IMR-90 (cell line): ENCODE results near the gene XRCC5. TPM values are rescaled to one million over a fixed set of nuclear protein-coding genes. Genes with fewer than 3 reads are reported as not detected.

Experiments used
- ATAC-seq: fragments of 200-7000 bp; cut with Tn5 transposase; 2 replicates; pipeline ENCODE4 v1.9.1; 2020; ENCODE audit warnings: low read depth, mild to moderate bottlenecking, moderate library complexity
- BruUV-seq: library from RNA; stranded (reverse); fragments of 400-500 nt; replicated peaks from 2 replicates; lab custom pipeline; 2021; lab: Mats Ljungman, UMichigan
- CTCF ChIA-PET: fragments of 300-600 bp; formaldehyde crosslinking; extraction: SDS; loops from one replicate; lab custom pipeline; 2021; ENCODE audit warnings: antibody characterized with exemption; lab: Yijun Ruan, JAX
- POLR2A ChIA-PET: fragments of 300-600 bp; sonication (Branson Sonifier 250); formaldehyde crosslinking; loops from one replicate; lab custom pipeline; 2022; ENCODE audit warnings: antibody characterized with exemption; ENCODE audit not compliant: unreplicated experiment; lab: Charles Lee
- DNase-seq: peaks from one replicate; pipeline ENCODE4 v3.0.0; 2013
- H2AFZ ChIP-seq: replicated peaks from 2 replicates; pipeline ENCODE3; 2013; ENCODE audit warnings: low read length, mild to moderate bottlenecking; ENCODE audit not compliant: poor library complexity
- H2AK5ac ChIP-seq: 2 replicates; pipeline ENCODE4 v1.6.1; 2013; ENCODE audit warnings: low read depth, low read length, inconsistent platforms
- H2AK9ac ChIP-seq: replicated peaks from 2 replicates; pipeline ENCODE3; 2013; ENCODE audit warnings: mild to moderate bottlenecking, low read depth, low read length, moderate library complexity; ENCODE audit not compliant: poor library complexity
- H2BK120ac ChIP-seq: 2 replicates; pipeline ENCODE4 v1.6.1; 2013; ENCODE audit warnings: low read depth, low read length, inconsistent platforms
- H2BK15ac ChIP-seq: 3 replicates; pipeline ENCODE4 v1.6.1; 2013; ENCODE audit warnings: low read depth, low read length, inconsistent platforms
- H2BK20ac ChIP-seq: 2 replicates; pipeline ENCODE4 v1.6.1; 2013; ENCODE audit warnings: low read depth, mild to moderate bottlenecking, inconsistent platforms, low read length, moderate library complexity
- H2BK5ac ChIP-seq: 2 replicates; pipeline ENCODE4 v1.6.1; 2013; ENCODE audit warnings: mild to moderate bottlenecking, low read depth, low read length, inconsistent platforms; ENCODE audit not compliant: poor library complexity, severe bottlenecking
- H3K14ac ChIP-seq: replicated peaks from 2 replicates; pipeline ENCODE4 v1.6.1; 2013; ENCODE audit warnings: low read depth, low read length, inconsistent platforms
- H3K18ac ChIP-seq: 2 replicates; pipeline ENCODE4 v1.6.1; 2013; ENCODE audit warnings: low read depth, low read length, control low read depth
- H3K23ac ChIP-seq: 2 replicates; pipeline ENCODE4 v1.6.1; 2013; ENCODE audit warnings: low read depth, low read length, inconsistent platforms
- H3K27ac ChIP-seq: 2 replicates; pipeline ENCODE4 v1.5.1; 2013; ENCODE audit warnings: mild to moderate bottlenecking, control low read depth, low read length; ENCODE audit not compliant: insufficient read depth
- H3K27me3 ChIP-seq: 2 replicates; pipeline ENCODE4 v1.6.1; 2013; ENCODE audit warnings: low read length; ENCODE audit not compliant: control insufficient read depth, insufficient read depth
- H3K36me3 ChIP-seq: 2 replicates; pipeline ENCODE4 v1.6.1; 2013; ENCODE audit warnings: low read length, mixed read lengths; ENCODE audit not compliant: control insufficient read depth, insufficient read depth
- H3K4ac ChIP-seq: 2 replicates; pipeline ENCODE4 v1.6.1; 2013; ENCODE audit warnings: low read depth, low read length, inconsistent platforms
- H3K4me1 ChIP-seq: 2 replicates; pipeline ENCODE4 v1.6.1; 2013; ENCODE audit warnings: low read length, mixed read lengths; ENCODE audit not compliant: control insufficient read depth, insufficient read depth
- H3K4me2 ChIP-seq: 2 replicates; pipeline ENCODE4 v1.6.1; 2013; ENCODE audit warnings: low read depth, mild to moderate bottlenecking, control low read depth, low read length, moderate library complexity
- H3K4me3 ChIP-seq: 2 replicates; pipeline ENCODE4 v1.5.1; 2013; ENCODE audit warnings: low read depth, mild to moderate bottlenecking, control low read depth, low read length, moderate library complexity; ENCODE audit not compliant: insufficient read depth
- H3K56ac ChIP-seq: 2 replicates; pipeline ENCODE4 v1.6.1; 2013; ENCODE audit warnings: low read length, inconsistent platforms; ENCODE audit not compliant: insufficient read depth; ENCODE audit errors: extremely low read depth
- H3K79me1 ChIP-seq, 2 experiments: 2 replicates each; pipeline ENCODE4 v1.6.1; 2013; ENCODE audit warnings: low read length in 2 of 2, inconsistent platforms in 1 of 2, low read depth in 1 of 2
- H3K9ac ChIP-seq: 2 replicates; pipeline ENCODE4 v1.6.1; 2013; ENCODE audit warnings: low read depth, low read length, control low read depth
- H3K9me1 ChIP-seq: 2 replicates; pipeline ENCODE4 v1.6.1; 2013; ENCODE audit warnings: low read length, inconsistent platforms; ENCODE audit not compliant: insufficient read depth
- H3K9me3 ChIP-seq: 2 replicates; pipeline ENCODE4 v1.6.1; 2013; ENCODE audit warnings: low read length; ENCODE audit not compliant: control insufficient read depth, insufficient read depth
- H4K20me1 ChIP-seq: 2 replicates; pipeline ENCODE4 v1.6.1; 2013; ENCODE audit warnings: low read length, inconsistent platforms; ENCODE audit not compliant: insufficient read depth
- H4K5ac ChIP-seq: 2 replicates; pipeline ENCODE4 v1.6.1; 2013; ENCODE audit warnings: mild to moderate bottlenecking, low read depth, low read length, control low read depth
- H4K8ac ChIP-seq, 2 experiments: 2 replicates each; pipeline ENCODE4 v1.6.1; 2013; ENCODE audit warnings: low read depth in 2 of 2, low read length in 2 of 2, control low read depth in 1 of 2, inconsistent platforms in 1 of 2
- H4K91ac ChIP-seq: 2 replicates; pipeline ENCODE4 v1.6.1; 2013; ENCODE audit warnings: low read depth, low read length, inconsistent platforms; ENCODE audit not compliant: insufficient read depth
- BHLHE40 ChIP-seq: fragments of 150-350 bp; IDR thresholded peaks from 2 replicates; pipeline ENCODE4 v1.6.1; 2016; ENCODE audit warnings: mild to moderate bottlenecking, low read depth, low read length
- CEBPB ChIP-seq: IDR thresholded peaks from 2 replicates; pipeline ENCODE4 v1.6.1; 2012; ENCODE audit warnings: low read depth, low read length, improper control_type of control experiment
- CHD1 ChIP-seq: IDR thresholded peaks from 2 replicates; pipeline ENCODE4 v1.6.1; 2012; ENCODE audit warnings: low read depth, low read length, improper control_type of control experiment
- FOS ChIP-seq: fragments of 150-350 bp; IDR thresholded peaks from 2 replicates; pipeline ENCODE4 v1.6.1; 2016; ENCODE audit warnings: low read depth, low read length
- MAFK ChIP-seq: IDR thresholded peaks from 2 replicates; pipeline ENCODE4 v1.6.1; 2012; ENCODE audit warnings: low read depth, low read length, improper control_type of control experiment
- MAZ ChIP-seq: IDR thresholded peaks from 2 replicates; pipeline ENCODE4 v1.6.1; 2012; ENCODE audit warnings: low read depth, mild to moderate bottlenecking, low read length, improper control_type of control experiment, moderate library complexity, borderline replicate concordance
- MXI1 ChIP-seq: IDR thresholded peaks from 2 replicates; pipeline ENCODE4 v1.6.1; 2012; ENCODE audit warnings: low read depth, mild to moderate bottlenecking, low read length, moderate library complexity, borderline replicate concordance
- NFE2L2 ChIP-seq: fragments of 150-350 bp; IDR thresholded peaks from 2 replicates; pipeline ENCODE4 v1.6.1; 2016; ENCODE audit warnings: low read depth, mild to moderate bottlenecking, low read length
- POLR2A ChIP-seq: IDR thresholded peaks from 2 replicates; pipeline ENCODE4 v1.6.1; 2012; ENCODE audit warnings: mild to moderate bottlenecking, low read depth, low read length
- RAD21 ChIP-seq: IDR thresholded peaks from 2 replicates; pipeline ENCODE4 v1.6.1; 2012; ENCODE audit warnings: low read length, improper control_type of control experiment
- RCOR1 ChIP-seq: IDR thresholded peaks from 2 replicates; pipeline ENCODE4 v1.6.1; 2012; ENCODE audit warnings: mild to moderate bottlenecking, low read length, improper control_type of control experiment; ENCODE audit not compliant: insufficient replicate concordance
- RFX5 ChIP-seq: IDR thresholded peaks from 2 replicates; pipeline ENCODE4 v1.8.0; 2012; ENCODE audit warnings: low read depth, mild to moderate bottlenecking, low read length, moderate library complexity
- SMC3 ChIP-seq: fragments of 150-350 bp; IDR thresholded peaks from 2 replicates; pipeline ENCODE4 v1.6.1; 2016; ENCODE audit warnings: low read depth, mild to moderate bottlenecking, antibody characterized with exemption, low read length, moderate library complexity
- WGBS, 2 experiments: methylation state at CpG; one replicate each; pipeline versions ENCODE4 v1.1.5 to v1.1.7; 2013; ENCODE audit warnings: missing lambda C conversion rate in 2 of 2; ENCODE audit not compliant: insufficient read length in 1 of 2; ENCODE audit errors: extremely low coverage in 2 of 2; 5-methylcytosine and 5-hydroxymethylcytosine counted together
- dilution Hi-C: fragments of 300-500 bp; cut with HindIII; formaldehyde crosslinking; loops from one replicate; pipeline ENCODE4 v1.14.3; 2018; ENCODE audit warnings: low sequenced_read_pairs; ENCODE audit not compliant: unreplicated experiment
- in situ Hi-C: fragments of 300-500 bp; cut with MboI; formaldehyde crosslinking; loops from 3 replicates; pipeline ENCODE4 v1.14.3; 2019; ENCODE audit warnings: low sequenced_read_pairs, inconsistent platforms, mixed read lengths
- intact Hi-C: fragments of 100-400 bp; cut with micrococcal nuclease; formaldehyde crosslinking; loops from 2 replicates; pipeline ENCODE4 v1.10.0; 2022
- polyA plus RNA-seq, 3 experiments: library from polyadenylated mRNA; depleted of rRNA; stranded (reverse); fragments of >200 nt; gene quantifications; 2 replicates each; pipeline ENCODE4 v1.2.3, GENCODE V29; 2012; ENCODE audit warnings: low replicate concordance in 1 of 3
- total RNA-seq: library from RNA; depleted of rRNA; stranded (reverse); fragments of >200 nt; gene quantifications from 2 replicates; pipeline ENCODE4 v1.2.3, GENCODE V29; 2012
- TF ChIP-seq, protein P1 (sequence below): fragments of 150-350 bp; IDR thresholded peaks from 2 replicates; pipeline ENCODE4 v1.6.1; 2016; ENCODE audit warnings: low read depth, mild to moderate bottlenecking, low read length, moderate library complexity, borderline replicate concordance
- TF ChIP-seq, protein P2 (sequence below): fragments of 150-350 bp; IDR thresholded peaks from 2 replicates; pipeline ENCODE4 v1.6.1; 2017; ENCODE audit warnings: mild to moderate bottlenecking, antibody characterized with exemption, low read length, low read depth
- TF ChIP-seq, protein P3 (sequence below): conservative IDR thresholded peaks from 2 replicates; pipeline ENCODE4 v1.5.1; 2012; ENCODE audit warnings: mild to moderate bottlenecking, low read depth, low read length, improper control_type of control experiment

The XRCC5 gene
- total and polyA plus RNA-seq, 2 of the 4 experiments (the other 2 are of a cell fraction): 144 to 509 TPM

DNA sequence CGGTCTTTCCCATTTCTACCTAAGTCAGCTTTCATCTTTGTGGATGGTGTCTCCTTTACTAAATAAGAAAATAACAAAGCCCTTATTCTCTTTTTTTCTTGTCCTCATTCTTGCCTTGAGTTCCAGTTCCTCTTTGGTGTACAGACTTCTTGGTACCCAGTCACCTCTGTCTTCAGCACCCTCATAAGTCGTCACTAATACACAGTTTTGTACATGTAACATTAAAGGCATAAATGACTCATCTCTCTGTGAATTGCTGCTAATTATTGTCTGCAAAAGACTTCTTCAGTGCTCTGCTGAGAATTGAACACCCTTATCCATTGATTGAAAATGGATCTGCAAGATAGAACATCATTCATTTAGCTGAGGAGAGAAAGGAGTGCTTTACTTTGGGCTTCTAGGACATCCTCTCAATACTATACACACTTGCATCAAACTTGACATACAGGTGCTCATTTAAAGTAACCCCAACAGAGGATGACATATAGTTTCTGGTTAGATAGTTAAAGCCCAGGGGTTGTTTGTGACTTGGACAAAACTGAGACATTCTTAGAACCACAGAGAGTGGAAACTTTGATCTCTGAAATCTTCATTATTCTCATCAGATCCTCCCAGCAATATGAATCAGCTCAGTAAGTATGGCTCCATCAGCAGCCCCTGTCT, 97.0 kb downstream of the XRCC5 start:
- intact Hi-C loops: no loop called here
- ChIA-PET CTCF (no interaction called here), POLR2A (no interaction called here)
- H3K14ac ChIP-seq: no peak overlapping the region
- H3K27me3 ChIP-seq: no peaks in the 10 kb centered on the region
- no peak overlapping the region for H2BK15ac ChIP-seq
- no peaks in the 10 kb centered on the region for H4K20me1 ChIP-seq
- H3K9me1 ChIP-seq: peaks cover 17% of the 10 kb centered on the region
- dilution Hi-C loops: no loop called here
- no peak overlapping the region for H4K91ac ChIP-seq
- H3K36me3 ChIP-seq: peaks cover 40% of the 10 kb centered on the region
- no peak overlapping the region for H3K4me2 ChIP-seq
- in situ Hi-C loops: loop anchor here (25.0 kb wide), 1 partner anchor 206 kb away; the partner anchor contains the start of gene SMARCAL1
- H3K18ac ChIP-seq: no peak overlapping the region
- H3K9me3 ChIP-seq: no peaks in the 10 kb centered on the region
- no peak overlapping the region for H3K4me3 ChIP-seq
- H2AK5ac ChIP-seq: no peak overlapping the region
- no peak for DNase-seq
- BruUV-seq: no TSS peak
- H2BK5ac ChIP-seq: no peak overlapping the region
- peaks cover 22 to 45% of the 10 kb centered on the region in 2 experiments for H3K79me1 ChIP-seq
- no peak overlapping the region for H3K27ac ChIP-seq
- H4K8ac ChIP-seq: no peak overlapping the region
- no peak for ATAC-seq
- H2BK120ac ChIP-seq: no peak overlapping the region
- H3K4me1 ChIP-seq: peaks cover 8% of the 10 kb centered on the region
- no peak overlapping the region for H2AFZ ChIP-seq
- no peak overlapping the region for H3K9ac ChIP-seq
- TF ChIP-seq, protein P1, sequence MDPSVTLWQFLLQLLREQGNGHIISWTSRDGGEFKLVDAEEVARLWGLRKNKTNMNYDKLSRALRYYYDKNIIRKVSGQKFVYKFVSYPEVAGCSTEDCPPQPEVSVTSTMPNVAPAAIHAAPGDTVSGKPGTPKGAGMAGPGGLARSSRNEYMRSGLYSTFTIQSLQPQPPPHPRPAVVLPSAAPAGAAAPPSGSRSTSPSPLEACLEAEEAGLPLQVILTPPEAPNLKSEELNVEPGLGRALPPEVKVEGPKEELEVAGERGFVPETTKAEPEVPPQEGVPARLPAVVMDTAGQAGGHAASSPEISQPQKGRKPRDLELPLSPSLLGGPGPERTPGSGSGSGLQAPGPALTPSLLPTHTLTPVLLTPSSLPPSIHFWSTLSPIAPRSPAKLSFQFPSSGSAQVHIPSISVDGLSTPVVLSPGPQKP: no peak
- TF ChIP-seq NFE2L2 (no peak), RAD21 (no peak), RCOR1 (no peak), MXI1 (no peak), MAFK (no peak), RFX5 (no peak), SMC3 (no peak), BHLHE40 (no peak), CHD1 (no peak), MAZ (no peak), FOS (no peak), POLR2A (no peak), CEBPB (no peak)
- TF ChIP-seq, protein P2, sequence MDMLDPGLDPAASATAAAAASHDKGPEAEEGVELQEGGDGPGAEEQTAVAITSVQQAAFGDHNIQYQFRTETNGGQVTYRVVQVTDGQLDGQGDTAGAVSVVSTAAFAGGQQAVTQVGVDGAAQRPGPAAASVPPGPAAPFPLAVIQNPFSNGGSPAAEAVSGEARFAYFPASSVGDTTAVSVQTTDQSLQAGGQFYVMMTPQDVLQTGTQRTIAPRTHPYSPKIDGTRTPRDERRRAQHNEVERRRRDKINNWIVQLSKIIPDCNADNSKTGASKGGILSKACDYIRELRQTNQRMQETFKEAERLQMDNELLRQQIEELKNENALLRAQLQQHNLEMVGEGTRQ: no peak
- TF ChIP-seq, protein P3, sequence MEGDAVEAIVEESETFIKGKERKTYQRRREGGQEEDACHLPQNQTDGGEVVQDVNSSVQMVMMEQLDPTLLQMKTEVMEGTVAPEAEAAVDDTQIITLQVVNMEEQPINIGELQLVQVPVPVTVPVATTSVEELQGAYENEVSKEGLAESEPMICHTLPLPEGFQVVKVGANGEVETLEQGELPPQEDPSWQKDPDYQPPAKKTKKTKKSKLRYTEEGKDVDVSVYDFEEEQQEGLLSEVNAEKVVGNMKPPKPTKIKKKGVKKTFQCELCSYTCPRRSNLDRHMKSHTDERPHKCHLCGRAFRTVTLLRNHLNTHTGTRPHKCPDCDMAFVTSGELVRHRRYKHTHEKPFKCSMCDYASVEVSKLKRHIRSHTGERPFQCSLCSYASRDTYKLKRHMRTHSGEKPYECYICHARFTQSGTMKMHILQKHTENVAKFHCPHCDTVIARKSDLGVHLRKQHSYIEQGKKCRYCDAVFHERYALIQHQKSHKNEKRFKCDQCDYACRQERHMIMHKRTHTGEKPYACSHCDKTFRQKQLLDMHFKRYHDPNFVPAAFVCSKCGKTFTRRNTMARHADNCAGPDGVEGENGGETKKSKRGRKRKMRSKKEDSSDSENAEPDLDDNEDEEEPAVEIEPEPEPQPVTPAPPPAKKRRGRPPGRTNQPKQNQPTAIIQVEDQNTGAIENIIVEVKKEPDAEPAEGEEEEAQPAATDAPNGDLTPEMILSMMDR: no peak
- no peak overlapping the region for H2BK20ac ChIP-seq
- H3K23ac ChIP-seq: no peak overlapping the region
- no peak overlapping the region for H4K5ac ChIP-seq
- WGBS, 2 experiments: no CpG with 5 or more reads among the region's 2 CpGs
- no peak overlapping the region for H2AK9ac ChIP-seq
- no peak overlapping the region for H3K56ac ChIP-seq
- H3K4ac ChIP-seq: no peak overlapping the region
